OCI-LY1 (cell line): ENCODE results near the gene P4HA2.

ENCODE experiments used
- EZH2 ChIP-seq: fragments of 200-600 bp; sonication (generic), shearing (Covaris generic); IDR thresholded peaks from 2 replicates; pipeline ENCODE4 v1.8.0; 2017; ENCODE audit warnings: borderline replicate concordance, mixed run types, mild to moderate bottlenecking, antibody characterized with exemption, low read length, moderate library complexity, mixed read lengths
- TF ChIP-seq, protein P1 (sequence below): fragments of 200-600 bp; sonication (generic), shearing (Covaris generic); IDR thresholded peaks from 2 replicates; pipeline ENCODE4 v1.5.1; 2017; ENCODE audit warnings: mild to moderate bottlenecking, antibody characterized with exemption, low read length, moderate library complexity, mixed read lengths

DNA sequence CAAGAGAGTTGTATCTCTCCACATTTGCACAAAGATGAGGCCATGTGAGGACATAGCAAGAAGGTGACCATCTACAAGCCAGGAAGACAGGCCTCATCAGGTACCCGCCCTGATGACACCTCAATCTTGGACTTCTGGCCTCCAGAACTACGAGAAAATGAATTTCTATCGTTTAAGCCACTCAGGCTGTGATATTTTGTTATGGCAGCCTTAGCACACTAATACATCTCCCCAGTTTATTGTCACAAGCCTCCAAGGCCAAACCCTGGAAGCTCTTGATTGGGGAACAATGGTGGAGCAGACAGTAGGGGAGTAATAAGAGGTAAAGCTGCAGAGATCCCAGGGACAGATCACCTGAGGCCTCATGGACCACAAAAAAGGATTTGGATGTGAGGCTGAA, 7.7 kb upstream of the P4HA2 start:
- no peak for TF ChIP-seq EZH2
- TF ChIP-seq, protein P1, sequence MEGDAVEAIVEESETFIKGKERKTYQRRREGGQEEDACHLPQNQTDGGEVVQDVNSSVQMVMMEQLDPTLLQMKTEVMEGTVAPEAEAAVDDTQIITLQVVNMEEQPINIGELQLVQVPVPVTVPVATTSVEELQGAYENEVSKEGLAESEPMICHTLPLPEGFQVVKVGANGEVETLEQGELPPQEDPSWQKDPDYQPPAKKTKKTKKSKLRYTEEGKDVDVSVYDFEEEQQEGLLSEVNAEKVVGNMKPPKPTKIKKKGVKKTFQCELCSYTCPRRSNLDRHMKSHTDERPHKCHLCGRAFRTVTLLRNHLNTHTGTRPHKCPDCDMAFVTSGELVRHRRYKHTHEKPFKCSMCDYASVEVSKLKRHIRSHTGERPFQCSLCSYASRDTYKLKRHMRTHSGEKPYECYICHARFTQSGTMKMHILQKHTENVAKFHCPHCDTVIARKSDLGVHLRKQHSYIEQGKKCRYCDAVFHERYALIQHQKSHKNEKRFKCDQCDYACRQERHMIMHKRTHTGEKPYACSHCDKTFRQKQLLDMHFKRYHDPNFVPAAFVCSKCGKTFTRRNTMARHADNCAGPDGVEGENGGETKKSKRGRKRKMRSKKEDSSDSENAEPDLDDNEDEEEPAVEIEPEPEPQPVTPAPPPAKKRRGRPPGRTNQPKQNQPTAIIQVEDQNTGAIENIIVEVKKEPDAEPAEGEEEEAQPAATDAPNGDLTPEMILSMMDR, result no peak
